ENCODE data around the gene TTLL9.

DNA sequence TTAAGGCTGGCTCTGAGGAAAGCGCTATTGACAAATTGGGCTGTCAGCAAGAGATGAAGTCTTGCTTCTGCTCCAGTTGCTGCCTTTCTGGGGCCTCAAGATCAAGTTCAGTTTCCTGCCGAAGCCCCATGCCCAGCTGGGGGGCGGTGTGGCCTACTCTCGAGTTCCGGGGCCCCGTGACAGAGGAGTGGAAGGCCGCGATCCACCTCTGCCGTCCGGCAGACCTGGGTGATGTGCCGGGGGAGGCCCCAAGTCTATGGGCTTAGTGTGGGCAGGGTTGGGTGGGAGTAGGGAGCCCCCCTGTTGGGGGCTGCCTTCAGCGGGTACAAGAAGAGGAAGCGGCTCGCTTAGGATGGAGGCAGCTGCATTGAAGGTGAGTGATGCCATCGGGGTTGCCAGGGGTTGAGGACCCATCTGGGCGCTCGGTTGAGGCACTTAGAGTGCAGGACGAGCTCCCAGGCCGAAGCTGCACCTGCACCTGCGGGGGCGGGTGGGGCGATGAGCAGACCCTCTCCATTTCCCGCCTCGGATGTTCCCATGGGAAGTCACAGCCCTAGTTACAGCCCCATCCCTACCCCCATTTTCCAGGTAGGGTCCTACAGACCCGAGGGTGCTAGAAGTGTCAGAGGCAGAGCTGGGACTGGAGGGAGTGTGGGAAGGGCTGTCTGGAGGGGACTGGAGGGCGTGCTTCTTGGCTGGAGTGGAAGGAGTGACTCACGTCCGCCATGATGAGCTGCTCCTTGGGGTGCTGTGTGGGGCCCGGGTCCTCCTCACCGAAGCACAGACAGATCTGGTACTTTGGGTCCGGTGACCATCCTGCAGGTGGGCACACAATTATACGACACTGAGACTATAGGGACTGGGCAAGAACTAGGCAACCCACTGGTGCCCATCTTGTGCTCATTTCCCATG lies 22.1 kb upstream of the TTLL9 start:
- TF ChIP-seq POLR2AphosphoS5 (IDR thresholded peaks at IDR 0.05; ENCODE audit: borderline replicate concordance, low read depth, low read length) = no peak
- TF ChIP-seq FOXP2 (optimal IDR thresholded peaks at IDR 0.05; ENCODE audit: control extremely low read depth, extremely low read length, insufficient read depth) = no peak

Measured in SK-N-MC (cell line).